GM19395 (cell line): Measurements from ENCODE around the gene HID1.

Experiments used
- ATAC-seq: cut with Tn5 transposase; IDR thresholded peaks from one replicate; pipeline ENCODE4 v1.9.1; 2021; ENCODE audit warnings: mild to moderate bottlenecking, moderate library complexity; ENCODE audit not compliant: unreplicated experiment

HID1 gene

DNA sequence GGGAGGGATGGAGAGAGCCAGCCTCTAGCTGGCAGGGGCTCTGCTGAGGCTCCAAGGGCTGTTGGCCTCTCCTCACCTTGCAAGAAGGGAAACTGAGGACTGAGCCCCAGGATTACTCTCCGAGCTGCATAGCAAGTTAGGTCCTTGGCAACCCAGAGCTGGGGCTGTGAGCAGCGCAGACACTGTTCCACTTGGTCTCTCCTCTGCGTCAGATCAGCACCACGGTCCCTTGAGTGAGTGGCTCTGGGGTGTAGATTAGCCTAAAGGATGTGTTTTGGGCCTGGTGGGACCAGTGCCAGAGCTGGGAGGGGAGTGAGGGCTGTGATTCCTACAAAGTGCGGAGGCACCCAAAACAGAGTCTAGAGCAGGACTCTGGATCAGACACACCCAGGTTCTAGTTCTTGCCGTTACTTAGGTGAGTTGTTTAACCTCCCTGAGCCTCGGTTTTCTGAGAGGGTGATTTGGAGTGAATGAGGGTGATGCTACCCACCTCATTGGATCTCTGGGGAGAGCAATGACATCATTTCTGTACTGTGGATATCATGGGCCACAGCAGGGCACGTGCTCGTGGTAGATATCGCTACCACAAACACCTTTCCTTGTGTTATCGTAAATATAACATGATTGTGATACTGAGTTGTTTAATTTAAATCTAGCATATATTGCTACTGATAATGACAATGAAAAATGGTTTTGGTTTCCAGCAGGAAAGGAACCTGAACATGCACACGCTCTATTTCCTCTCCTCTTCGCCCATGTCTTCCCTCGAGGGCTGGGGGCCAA is 71.0 kb downstream of the HID1 start:
- ATAC-seq = no peak
